ENCODE data around the gene CDC25C. TPM values are rescaled to one million over a fixed set of nuclear protein-coding genes. Genes with fewer than 3 reads are reported as not detected.

Gene CDC25C
- total RNA-seq, 1 experiment from 2014 or later: 19.3 TPM

DNA sequence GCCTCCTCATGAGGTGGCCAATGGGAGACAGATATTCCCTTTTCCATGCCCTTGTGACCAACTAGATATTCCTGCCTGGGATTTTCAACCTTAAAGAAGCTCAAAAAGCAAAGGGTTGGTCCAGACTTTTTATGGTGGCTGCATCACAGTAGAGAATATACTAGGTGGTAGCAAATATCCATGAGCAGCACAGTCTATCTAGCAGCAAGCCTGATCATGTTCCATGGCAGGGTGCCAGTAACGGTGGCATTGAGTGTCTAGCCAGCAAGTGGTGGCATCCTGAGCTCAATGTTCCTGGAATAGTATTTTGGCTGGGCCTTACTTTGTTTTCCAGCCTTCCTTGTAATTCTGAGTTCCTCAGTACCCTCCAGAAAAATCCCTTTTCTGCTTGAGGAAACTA lies 25.8 kb downstream of the CDC25C start:
- Histone ChIP-seq H3K4me3 (replicated peaks in 1 of 2; ENCODE audit: low read depth in 1 of 2, low read length in 2 of 2) (no peak overlapping the region), H3K27me3 (ENCODE audit: insufficient read depth, low read length) (no peaks in the 10 kb centered on the region), H2AFZ (ENCODE audit: low read depth, low read length, poor library complexity, severe bottlenecking) (no peak overlapping the region), H3K9me2 (ENCODE audit: insufficient read depth) (no peaks in the 10 kb centered on the region), H3K27ac (ENCODE audit: low read depth, low read length) (no peak overlapping the region), H4K20me1 (ENCODE audit: insufficient read depth) (no peaks in the 10 kb centered on the region), H3K36me3 (ENCODE audit: control insufficient read depth in 1 of 2, insufficient read depth in 2 of 2, low read length in 2 of 2) (no peaks in the 10 kb centered on the region), H3K4me2 (ENCODE audit: low read length) (no peak overlapping the region), H3K9me3 (ENCODE audit: control insufficient read depth in 1 of 2, insufficient read depth in 1 of 2, low read depth in 1 of 2, low read length in 2 of 2) (no peaks in the 10 kb centered on the region), H3K9ac (ENCODE audit: low read length) (no peak overlapping the region), H3K79me2 (ENCODE audit: insufficient read depth, low read length) (no peaks in the 10 kb centered on the region), H3K4me1 (ENCODE audit: control insufficient read depth in 1 of 2, insufficient read depth in 2 of 2, low read length in 2 of 2) (peaks cover 0 to 11% of the 10 kb centered on the region in 2 experiments; a peak in 1 of 4 replicates)
- ATAC-seq (no peak), DNase-seq (ENCODE audit: low read depth, low spot score) (no peak)
- TF ChIP-seq, protein P1, sequence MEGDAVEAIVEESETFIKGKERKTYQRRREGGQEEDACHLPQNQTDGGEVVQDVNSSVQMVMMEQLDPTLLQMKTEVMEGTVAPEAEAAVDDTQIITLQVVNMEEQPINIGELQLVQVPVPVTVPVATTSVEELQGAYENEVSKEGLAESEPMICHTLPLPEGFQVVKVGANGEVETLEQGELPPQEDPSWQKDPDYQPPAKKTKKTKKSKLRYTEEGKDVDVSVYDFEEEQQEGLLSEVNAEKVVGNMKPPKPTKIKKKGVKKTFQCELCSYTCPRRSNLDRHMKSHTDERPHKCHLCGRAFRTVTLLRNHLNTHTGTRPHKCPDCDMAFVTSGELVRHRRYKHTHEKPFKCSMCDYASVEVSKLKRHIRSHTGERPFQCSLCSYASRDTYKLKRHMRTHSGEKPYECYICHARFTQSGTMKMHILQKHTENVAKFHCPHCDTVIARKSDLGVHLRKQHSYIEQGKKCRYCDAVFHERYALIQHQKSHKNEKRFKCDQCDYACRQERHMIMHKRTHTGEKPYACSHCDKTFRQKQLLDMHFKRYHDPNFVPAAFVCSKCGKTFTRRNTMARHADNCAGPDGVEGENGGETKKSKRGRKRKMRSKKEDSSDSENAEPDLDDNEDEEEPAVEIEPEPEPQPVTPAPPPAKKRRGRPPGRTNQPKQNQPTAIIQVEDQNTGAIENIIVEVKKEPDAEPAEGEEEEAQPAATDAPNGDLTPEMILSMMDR (IDR thresholded peaks at IDR 0.05 in 2 of 3, conservative IDR thresholded peaks at IDR 0.05 in 1 of 3; ENCODE audit: borderline replicate concordance in 1 of 3, insufficient read depth in 1 of 3, low read depth in 2 of 3, low read length in 2 of 3): no peak
- no peak for TF ChIP-seq SIN3A (IDR thresholded peaks at IDR 0.05; ENCODE audit: low read depth)
- no peak for TF ChIP-seq YY1 (IDR thresholded peaks at IDR 0.05; ENCODE audit: extremely low read depth, insufficient replicate concordance, low read depth, low read length)
- TF ChIP-seq CEBPB (IDR thresholded peaks at IDR 0.05; ENCODE audit: low read depth): no peak
- TF ChIP-seq, protein P2, sequence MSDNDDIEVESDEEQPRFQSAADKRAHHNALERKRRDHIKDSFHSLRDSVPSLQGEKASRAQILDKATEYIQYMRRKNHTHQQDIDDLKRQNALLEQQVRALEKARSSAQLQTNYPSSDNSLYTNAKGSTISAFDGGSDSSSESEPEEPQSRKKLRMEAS (IDR thresholded peaks at IDR 0.05): no peak
- ChIA-PET POLR2A (no interaction called here), CTCF (interaction anchor here (0.5 kb wide), 1 partner anchor 9 kb away, joined by 3 read pairs; no protein-coding TSS in a partner anchor), RAD21 (ENCODE audit: low non-redundant PET in 1 of 2, low total read pairs in 2 of 2, uncharacterized antibody in 2 of 2, unreplicated experiment in 2 of 2) (no interaction called here)
- BruUV-seq (replicated peaks): no TSS peak
- intact Hi-C loops (cut with micrococcal nuclease): no loop called here

DNA sequence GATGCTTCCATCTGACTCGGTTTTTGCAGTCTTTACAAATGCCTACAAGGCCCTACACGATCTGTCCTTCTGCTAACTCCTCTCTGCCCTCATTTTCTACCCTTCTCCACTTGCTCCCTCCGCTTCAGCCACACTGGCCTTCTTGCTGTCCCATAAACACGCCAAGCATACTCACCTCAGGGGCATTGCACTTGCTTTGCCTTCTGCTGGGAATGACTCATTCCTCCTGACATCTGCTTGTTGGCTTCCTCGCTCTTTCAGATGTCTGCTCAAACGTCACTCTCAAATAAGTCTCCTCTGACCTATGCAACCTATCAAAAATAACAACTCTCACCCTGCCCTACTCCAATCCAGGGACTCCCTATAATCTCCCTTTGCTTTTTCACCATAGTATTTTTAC lies 28.2 kb downstream of the CDC25C start:
- BruUV-seq (replicated peaks): no TSS peak
- TF ChIP-seq CEBPB (IDR thresholded peaks at IDR 0.05; ENCODE audit: low read depth): no peak
- TF ChIP-seq CBX3 (IDR thresholded peaks at IDR 0.05; ENCODE audit: low read depth): no peak
- TF ChIP-seq, protein P3, sequence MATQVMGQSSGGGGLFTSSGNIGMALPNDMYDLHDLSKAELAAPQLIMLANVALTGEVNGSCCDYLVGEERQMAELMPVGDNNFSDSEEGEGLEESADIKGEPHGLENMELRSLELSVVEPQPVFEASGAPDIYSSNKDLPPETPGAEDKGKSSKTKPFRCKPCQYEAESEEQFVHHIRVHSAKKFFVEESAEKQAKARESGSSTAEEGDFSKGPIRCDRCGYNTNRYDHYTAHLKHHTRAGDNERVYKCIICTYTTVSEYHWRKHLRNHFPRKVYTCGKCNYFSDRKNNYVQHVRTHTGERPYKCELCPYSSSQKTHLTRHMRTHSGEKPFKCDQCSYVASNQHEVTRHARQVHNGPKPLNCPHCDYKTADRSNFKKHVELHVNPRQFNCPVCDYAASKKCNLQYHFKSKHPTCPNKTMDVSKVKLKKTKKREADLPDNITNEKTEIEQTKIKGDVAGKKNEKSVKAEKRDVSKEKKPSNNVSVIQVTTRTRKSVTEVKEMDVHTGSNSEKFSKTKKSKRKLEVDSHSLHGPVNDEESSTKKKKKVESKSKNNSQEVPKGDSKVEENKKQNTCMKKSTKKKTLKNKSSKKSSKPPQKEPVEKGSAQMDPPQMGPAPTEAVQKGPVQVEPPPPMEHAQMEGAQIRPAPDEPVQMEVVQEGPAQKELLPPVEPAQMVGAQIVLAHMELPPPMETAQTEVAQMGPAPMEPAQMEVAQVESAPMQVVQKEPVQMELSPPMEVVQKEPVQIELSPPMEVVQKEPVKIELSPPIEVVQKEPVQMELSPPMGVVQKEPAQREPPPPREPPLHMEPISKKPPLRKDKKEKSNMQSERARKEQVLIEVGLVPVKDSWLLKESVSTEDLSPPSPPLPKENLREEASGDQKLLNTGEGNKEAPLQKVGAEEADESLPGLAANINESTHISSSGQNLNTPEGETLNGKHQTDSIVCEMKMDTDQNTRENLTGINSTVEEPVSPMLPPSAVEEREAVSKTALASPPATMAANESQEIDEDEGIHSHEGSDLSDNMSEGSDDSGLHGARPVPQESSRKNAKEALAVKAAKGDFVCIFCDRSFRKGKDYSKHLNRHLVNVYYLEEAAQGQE (IDR thresholded peaks at IDR 0.05; ENCODE audit: low read depth): no peak
- TF ChIP-seq, protein P4, sequence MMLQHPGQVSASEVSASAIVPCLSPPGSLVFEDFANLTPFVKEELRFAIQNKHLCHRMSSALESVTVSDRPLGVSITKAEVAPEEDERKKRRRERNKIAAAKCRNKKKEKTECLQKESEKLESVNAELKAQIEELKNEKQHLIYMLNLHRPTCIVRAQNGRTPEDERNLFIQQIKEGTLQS (IDR thresholded peaks at IDR 0.05): no peak
- TF ChIP-seq FOSL1 (IDR thresholded peaks at IDR 0.05; ENCODE audit: low read depth): no peak
- no peak for TF ChIP-seq SP1 (IDR thresholded peaks at IDR 0.05; ENCODE audit: low read depth)
- no peak for TF ChIP-seq SRF (IDR thresholded peaks at IDR 0.05; ENCODE audit: low read depth)
- TF ChIP-seq POLR2A (IDR thresholded peaks at IDR 0.05; ENCODE audit: borderline replicate concordance, extremely low read depth, insufficient read depth, insufficient read length): no peak
- TF ChIP-seq, protein P2 (IDR thresholded peaks at IDR 0.05): no peak
- TF ChIP-seq ZFX (IDR thresholded peaks at IDR 0.05): no peak
- TF ChIP-seq POLR2AphosphoS5 (IDR thresholded peaks at IDR 0.05; ENCODE audit: low read depth, low read length): no peak

More for the DNA sequence above, 28.2 kb downstream of the CDC25C start:
- Histone ChIP-seq H3K9me2 (ENCODE audit: insufficient read depth) (no peaks in the 10 kb centered on the region), H3K27me3 (ENCODE audit: insufficient read depth, low read length) (no peaks in the 10 kb centered on the region), H3K9me3 (ENCODE audit: control insufficient read depth in 1 of 2, insufficient read depth in 1 of 2, low read depth in 1 of 2, low read length in 2 of 2) (no peaks in the 10 kb centered on the region), H2AFZ (ENCODE audit: low read depth, low read length, poor library complexity, severe bottlenecking) (no peak overlapping the region), H3K4me1 (ENCODE audit: control insufficient read depth in 1 of 2, insufficient read depth in 2 of 2, low read length in 2 of 2) (peaks cover 0 to 11% of the 10 kb centered on the region in 2 experiments; a peak in 1 of 4 replicates), H3K4me2 (ENCODE audit: low read length) (no peak overlapping the region), H3K36me3 (ENCODE audit: control insufficient read depth in 1 of 2, insufficient read depth in 2 of 2, low read length in 2 of 2) (no peaks in the 10 kb centered on the region), H3K27ac (ENCODE audit: low read depth, low read length) (no peak overlapping the region), H3K79me2 (ENCODE audit: insufficient read depth, low read length) (no peaks in the 10 kb centered on the region), H3K4me3 (replicated peaks in 1 of 2; ENCODE audit: low read depth in 1 of 2, low read length in 2 of 2) (no peak overlapping the region), H3K9ac (ENCODE audit: low read length) (no peak overlapping the region), H4K20me1 (ENCODE audit: insufficient read depth) (no peaks in the 10 kb centered on the region)
- POLR2A ChIA-PET: no interaction called here
- 0 out of 2 replicates have a peak, but pooled peaks have one; percentile 44 for ATAC-seq
- CTCF ChIA-PET: no interaction called here
- no peak for DNase-seq (ENCODE audit: low read depth, low spot score)
- RAD21 ChIA-PET (ENCODE audit: low non-redundant PET in 1 of 2, low total read pairs in 2 of 2, uncharacterized antibody in 2 of 2, unreplicated experiment in 2 of 2): no interaction called here
- intact Hi-C loops (cut with micrococcal nuclease): no loop called here
